MM.1S (cell line): ENCODE measurements around the gene NEFH.

Experiments used
- EZH2 ChIP-seq: fragments of 300-600 bp; sonication (generic); optimal IDR thresholded peaks from 2 replicates; pipeline ENCODE3; 2017; ENCODE audit warnings: low read depth, mild to moderate bottlenecking, antibody characterized with exemption, low read length, mixed read lengths
- EZH2phosphoT487 ChIP-seq: fragments of 300-600 bp; sonication (generic); IDR thresholded peaks from 2 replicates; pipeline ENCODE4 v1.6.1; 2018; ENCODE audit warnings: antibody characterized with exemption, low read length
- TF ChIP-seq, protein P1 (sequence below): fragments of 300-600 bp; sonication (generic); IDR thresholded peaks from 2 replicates; pipeline ENCODE4 v1.5.1; 2016; ENCODE audit warnings: antibody characterized with exemption, low read length, mixed read lengths

- TF ChIP-seq, protein P1, sequence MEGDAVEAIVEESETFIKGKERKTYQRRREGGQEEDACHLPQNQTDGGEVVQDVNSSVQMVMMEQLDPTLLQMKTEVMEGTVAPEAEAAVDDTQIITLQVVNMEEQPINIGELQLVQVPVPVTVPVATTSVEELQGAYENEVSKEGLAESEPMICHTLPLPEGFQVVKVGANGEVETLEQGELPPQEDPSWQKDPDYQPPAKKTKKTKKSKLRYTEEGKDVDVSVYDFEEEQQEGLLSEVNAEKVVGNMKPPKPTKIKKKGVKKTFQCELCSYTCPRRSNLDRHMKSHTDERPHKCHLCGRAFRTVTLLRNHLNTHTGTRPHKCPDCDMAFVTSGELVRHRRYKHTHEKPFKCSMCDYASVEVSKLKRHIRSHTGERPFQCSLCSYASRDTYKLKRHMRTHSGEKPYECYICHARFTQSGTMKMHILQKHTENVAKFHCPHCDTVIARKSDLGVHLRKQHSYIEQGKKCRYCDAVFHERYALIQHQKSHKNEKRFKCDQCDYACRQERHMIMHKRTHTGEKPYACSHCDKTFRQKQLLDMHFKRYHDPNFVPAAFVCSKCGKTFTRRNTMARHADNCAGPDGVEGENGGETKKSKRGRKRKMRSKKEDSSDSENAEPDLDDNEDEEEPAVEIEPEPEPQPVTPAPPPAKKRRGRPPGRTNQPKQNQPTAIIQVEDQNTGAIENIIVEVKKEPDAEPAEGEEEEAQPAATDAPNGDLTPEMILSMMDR = no peak
- TF ChIP-seq EZH2phosphoT487 (no peak), EZH2 (no peak)
Measured at GRCh38 chr22:29523761-29524160, 43.7 kb downstream of the NEFH start.
